Measurements from ENCODE around the gene TMEM14C. TPM values are rescaled to one million over a fixed set of nuclear protein-coding genes. Genes with fewer than 3 reads are reported as not detected.

Gene TMEM14C
- polyA plus RNA-seq, 2 of the 4 experiments (the other 2 are of a cell fraction), result 152 to 230 TPM

GRCh38 chr6:10695086-10695657, 27.7 kb upstream of the TMEM14C start:
- H3K4me3 ChIP-seq, result peak overlapping the region; percentile 69
- peak overlapping the region; percentile 86 to 95 for H3K27ac ChIP-seq
- POLR2A ChIA-PET, result interaction anchor here (0.6 to 3.5 kb wide), 14 partner anchors 24 to 1547 kb away, joined by 3 to 31 read pairs (median 4); partner anchors contain the start of genes GCNT2, TMEM14B and TMEM14C
- CTCF ChIA-PET, result interaction anchor here (0.6 to 1.4 kb wide), 7 partner anchors 24 to 1113 kb away, joined by 3 to 4 read pairs (median 3); partner anchors contain the start of gene TMEM14C
- under 1% methylated on average over 17 of the region's 17 CpGs for WGBS (ENCODE audit: missing lambda C conversion rate)
- peak overlapping the region; percentile 94 for H3K4me2 ChIP-seq
- TF ChIP-seq E2F6 (IDR thresholded peaks at IDR 0.05; ENCODE audit: borderline replicate concordance, low read depth), result no peak
- no peak for TF ChIP-seq RAD21 (conservative IDR thresholded peaks at IDR 0.05 in 1 of 2, IDR thresholded peaks at IDR 0.05 in 1 of 2)
- TF ChIP-seq PHF8 (IDR thresholded peaks at IDR 0.05; ENCODE audit: borderline replicate concordance, low read depth), result peak; percentile 44
- TF ChIP-seq HOXA7 (CRISPR knock-in tag; IDR thresholded peaks at IDR 0.05), result no peak
- TF ChIP-seq ESRRA (IDR thresholded peaks at IDR 0.05; ENCODE audit: borderline replicate concordance, low read length), result no peak
- peak; percentile 37; the same call in 1 of the 2 replicates for TF ChIP-seq KDM5A (IDR thresholded peaks at IDR 0.05)
- no peak; the same call in 1 of the 2 replicates for TF ChIP-seq GATA3 (IDR thresholded peaks at IDR 0.05; ENCODE audit: borderline replicate concordance)
- no peak for TF ChIP-seq HOXB13 (CRISPR knock-in tag; IDR thresholded peaks at IDR 0.05; ENCODE audit: low read depth)
- TF ChIP-seq PBX3 (IDR thresholded peaks at IDR 0.05), result no peak
- TF ChIP-seq RARB (CRISPR knock-in tag; IDR thresholded peaks at IDR 0.05), result no peak
- TF ChIP-seq BCL3 (IDR thresholded peaks at IDR 0.05), result no peak
- TF ChIP-seq ZC3H11A (IDR thresholded peaks at IDR 0.05), result no peak
- H3K9me3 ChIP-seq, result no peaks in the 10 kb centered on the region
- no peak for ATAC-seq
- FAIRE-seq, result no peak
- peak in 1 of 2 experiments; percentile 5 for DNase-seq (ENCODE audit: low read depth in 1 of 2, low spot score in 1 of 2)
- peaks cover 16% of the 10 kb centered on the region for H3K4me1 ChIP-seq

GRCh38 chr6:10696655-10697054, 26.2 kb upstream of the TMEM14C start:
- H3K4me1 ChIP-seq, result peaks cover 16% of the 10 kb centered on the region
- H3K4me3 ChIP-seq, result no peak overlapping the region
- ATAC-seq (no peak), FAIRE-seq (no peak), DNase-seq (ENCODE audit: low read depth in 1 of 2, low spot score in 1 of 2) (no peak)
- H3K9me3 ChIP-seq, result no peaks in the 10 kb centered on the region
- no peak overlapping the region for H3K27ac ChIP-seq
- ChIA-PET CTCF (no interaction called here), POLR2A (interaction anchor here (3.5 kb wide), 1 partner anchor 26 kb away, joined by 31 read pairs; the partner anchor contains the start of gene TMEM14C)
- H3K4me2 ChIP-seq, result peak overlapping the region; percentile 94
- WGBS (ENCODE audit: missing lambda C conversion rate), result 82% methylated on average over 3 of the region's 4 CpGs
- TF ChIP-seq USF2 (IDR thresholded peaks at IDR 0.05) (no peak), CHD4 (IDR thresholded peaks at IDR 0.05; ENCODE audit: borderline replicate concordance) (no peak), POLR2AphosphoS2 (conservative IDR thresholded peaks at IDR 0.05; ENCODE audit: low read length) (no peak), FOXS1 (CRISPR knock-in tag; IDR thresholded peaks at IDR 0.05) (no peak), ZFP36 (IDR thresholded peaks at IDR 0.05; ENCODE audit: borderline replicate concordance, partially characterized antibody) (no peak), NFE2L2 (conservative IDR thresholded peaks at IDR 0.05; ENCODE audit: low read length) (no peak), REST (IDR thresholded peaks at IDR 0.05) (no peak), BHLHE40 (IDR thresholded peaks at IDR 0.05; ENCODE audit: low read depth, low read length) (no peak)

Data from A549 (cell line).